HUES6 (cell line): Measurements from ENCODE around the gene MST1R.

Experiments
- H3K27ac ChIP-seq: 2 replicates; pipeline ENCODE4 v1.7.0; 2013; ENCODE audit warnings: low read depth, mild to moderate bottlenecking, low read length, inconsistent platforms
- H3K27me3 ChIP-seq: 2 replicates; pipeline ENCODE4 v1.6.1; 2013; ENCODE audit warnings: low read length; ENCODE audit not compliant: control insufficient read depth, insufficient read depth
- H3K36me3 ChIP-seq: 2 replicates; pipeline ENCODE4 v1.6.1; 2013; ENCODE audit warnings: low read length; ENCODE audit not compliant: control insufficient read depth, insufficient read depth
- H3K4me1 ChIP-seq: 2 replicates; pipeline ENCODE4 v1.6.1; 2013; ENCODE audit warnings: low read length; ENCODE audit not compliant: control insufficient read depth, insufficient read depth
- H3K4me3 ChIP-seq: 2 replicates; pipeline ENCODE4 v1.5.1; 2013; ENCODE audit warnings: low read depth, low read length
- H3K9ac ChIP-seq: one replicate; pipeline ENCODE4 v1.6.1; 2013; ENCODE audit warnings: mild to moderate bottlenecking, low read length
- H3K9me3 ChIP-seq: 2 replicates; pipeline ENCODE4 v1.6.1; 2013; ENCODE audit warnings: low read depth, low read length; ENCODE audit not compliant: control insufficient read depth, insufficient read depth

The MST1R gene

GRCh38 chr3:49864505-49864904 is 39.2 kb downstream of the MST1R start:
- peaks cover 8% of the 10 kb centered on the region; the same call in 1 of the 2 replicates for H3K27me3 ChIP-seq
- no peak overlapping the region for H3K9ac ChIP-seq
- no peak overlapping the region for H3K27ac ChIP-seq
- H3K4me3 ChIP-seq = no peak overlapping the region
- peaks cover 18% of the 10 kb centered on the region for H3K4me1 ChIP-seq
- H3K36me3 ChIP-seq = peaks cover 12% of the 10 kb centered on the region
- H3K9me3 ChIP-seq = no peaks in the 10 kb centered on the region

DNA sequence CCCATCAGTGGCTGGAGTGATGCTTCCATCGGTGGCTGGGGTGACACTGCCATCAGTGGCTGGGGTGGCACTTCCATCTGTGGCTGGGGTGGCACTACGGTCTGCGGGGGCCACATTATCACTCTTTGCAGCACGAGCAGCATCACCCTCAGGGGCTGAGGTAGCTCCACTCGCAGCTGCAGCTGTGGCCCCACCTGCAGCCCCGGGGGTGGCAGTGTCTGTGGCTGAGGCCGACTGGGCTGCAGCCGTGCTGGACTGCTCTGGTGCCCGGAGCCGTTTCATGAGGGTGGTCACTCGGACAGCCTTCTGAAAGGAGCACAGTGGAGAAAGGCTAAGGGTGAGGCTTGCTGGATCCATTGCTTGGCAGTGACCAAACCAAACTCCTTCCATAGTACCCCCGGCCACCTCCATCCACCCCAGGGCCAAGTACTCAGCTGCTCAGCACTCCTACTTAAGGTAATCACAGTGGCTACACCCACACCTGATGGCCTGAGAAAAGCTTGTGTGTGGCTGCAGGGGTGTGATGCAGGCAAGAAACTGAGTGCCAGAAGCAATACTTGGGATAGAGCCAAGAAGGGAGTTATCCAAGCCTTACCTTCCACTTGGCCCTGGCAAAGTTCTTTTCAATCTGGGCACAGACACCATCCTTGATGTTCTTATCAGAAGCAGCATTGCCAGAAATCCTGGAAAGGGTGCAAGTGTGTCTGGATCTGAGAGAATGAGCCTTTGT is 43.9 kb downstream of the MST1R start:
- Histone ChIP-seq H3K4me1 (peaks cover 8% of the 10 kb centered on the region; the same call in 1 of the 2 replicates), H3K9me3 (no peaks in the 10 kb centered on the region), H3K27ac (no peak overlapping the region), H3K27me3 (no peaks in the 10 kb centered on the region), H3K9ac (no peak overlapping the region), H3K4me3 (no peak overlapping the region), H3K36me3 (peaks cover 19% of the 10 kb centered on the region)

- H3K27ac ChIP-seq = no peak within 1 kb of the TSS
Measured at GRCh38 chr3:49856181-49857005, 47.3 kb downstream of the MST1R start, which contains the start of gene TRAIP. Gene TRAIP, minus strand, starts transcription at chr3:49856564. Its CDS starts 111 bp downstream, at chr3:49856453.

DNA sequence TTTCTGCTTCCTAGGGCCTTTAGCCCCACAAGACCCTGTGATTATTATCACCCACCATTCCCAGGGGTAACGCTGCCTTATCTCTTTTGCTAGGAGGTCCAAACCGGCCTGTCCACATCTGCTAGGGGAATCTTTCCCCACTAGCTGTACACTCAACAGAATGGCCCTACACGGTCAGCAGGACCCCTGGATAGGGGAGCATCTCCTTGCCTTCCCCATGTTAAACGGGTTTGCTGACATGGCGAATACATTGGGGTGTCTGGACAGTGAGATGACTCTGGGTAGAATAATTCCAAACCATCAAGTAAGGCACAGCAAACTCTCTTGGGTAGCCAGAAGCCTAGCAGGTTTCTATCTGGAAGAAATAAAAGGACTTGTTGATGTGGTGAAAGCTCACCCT is 48.0 kb downstream of the MST1R start:
- peak overlapping the region; percentile 85 for H3K9ac ChIP-seq
- H3K4me3 ChIP-seq = peak overlapping the region; percentile 89
- H3K27me3 ChIP-seq = no peaks in the 10 kb centered on the region
- H3K4me1 ChIP-seq = peaks cover 8% of the 10 kb centered on the region; the same call in 1 of the 2 replicates
- peaks cover 21% of the 10 kb centered on the region for H3K36me3 ChIP-seq
- H3K27ac ChIP-seq = no peak overlapping the region
- H3K9me3 ChIP-seq = no peaks in the 10 kb centered on the region

More at GRCh38 chr3:49856181-49857005, 47.3 kb downstream of the MST1R start, which contains the start of gene TRAIP:
- no peaks in the 10 kb centered on the region for H3K9me3 ChIP-seq
- H3K36me3 ChIP-seq = peaks cover 19% of the 10 kb centered on the region
- peak within 1 kb of the TSS; percentile 89 for H3K4me3 ChIP-seq
- H3K27me3 ChIP-seq = no peaks in the 10 kb centered on the region
- peaks cover 8% of the 10 kb centered on the region; the same call in 1 of the 2 replicates for H3K4me1 ChIP-seq
- H3K9ac ChIP-seq = peak within 1 kb of the TSS; percentile 85

DNA sequence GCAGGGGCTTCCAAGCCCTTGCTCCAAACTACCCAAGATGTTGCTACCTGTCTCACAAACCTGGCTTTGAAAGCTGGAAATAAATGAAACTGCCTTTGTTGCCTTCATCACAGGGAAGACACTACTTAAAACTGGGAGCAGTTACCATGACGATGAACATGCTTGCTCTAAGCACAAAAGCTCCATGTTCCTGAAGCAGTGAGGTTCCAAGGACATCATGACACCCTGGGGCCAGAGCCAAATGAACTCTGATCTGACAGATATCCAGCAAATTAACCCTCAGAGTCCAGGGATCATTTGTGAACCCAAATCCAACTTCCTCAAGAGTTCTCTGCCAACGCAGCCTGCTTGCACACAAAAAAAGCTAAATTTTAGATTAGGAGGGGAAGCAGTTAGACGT is 58.0 kb downstream of the MST1R start:
- no peaks in the 10 kb centered on the region for H3K4me1 ChIP-seq
- H3K27ac ChIP-seq = no peak overlapping the region
- H3K9ac ChIP-seq = no peak overlapping the region
- peaks cover 67% of the 10 kb centered on the region for H3K36me3 ChIP-seq
- no peaks in the 10 kb centered on the region for H3K27me3 ChIP-seq
- no peak overlapping the region for H3K4me3 ChIP-seq
- H3K9me3 ChIP-seq = no peaks in the 10 kb centered on the region

DNA sequence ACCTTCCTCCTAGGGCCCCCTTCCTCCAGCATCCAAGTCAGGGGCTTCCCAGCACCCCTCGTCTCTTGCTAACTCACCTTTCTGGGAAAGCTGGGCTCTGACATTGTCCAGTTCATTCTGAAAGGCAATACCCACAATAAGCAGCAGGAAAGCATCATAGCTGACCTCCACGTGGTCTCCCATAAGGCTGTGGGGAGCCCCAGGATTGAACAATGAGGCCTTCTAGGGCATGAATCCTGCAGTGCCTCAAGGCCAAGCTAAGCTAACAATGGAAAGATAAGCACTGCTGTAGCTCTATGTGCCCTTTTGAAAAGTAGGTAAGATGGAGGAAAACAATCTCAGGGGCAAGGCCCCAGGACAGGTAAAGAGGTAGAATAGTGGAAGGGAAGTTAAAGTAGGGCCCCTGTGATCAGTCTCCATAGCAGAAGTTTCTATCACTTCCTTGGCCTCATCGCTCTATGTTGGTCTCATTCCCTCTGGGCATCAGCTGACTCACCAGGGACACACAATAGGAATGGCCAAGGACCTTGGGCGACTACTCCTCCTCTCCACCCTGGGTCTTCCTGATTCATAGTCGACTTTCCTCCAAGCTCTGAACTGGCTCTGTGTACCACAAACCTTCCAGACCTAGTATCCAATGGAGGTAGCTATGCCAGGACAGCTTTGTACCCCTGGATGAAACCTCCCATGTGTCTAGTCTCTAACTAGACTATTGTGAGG is 59.0 kb downstream of the MST1R start:
- Histone ChIP-seq H3K4me1 (no peaks in the 10 kb centered on the region), H3K4me3 (no peak overlapping the region), H3K27ac (no peak overlapping the region), H3K36me3 (peaks cover 78% of the 10 kb centered on the region), H3K9me3 (no peaks in the 10 kb centered on the region), H3K9ac (no peak overlapping the region), H3K27me3 (no peaks in the 10 kb centered on the region)

GRCh38 chr3:49842843-49843517 is 60.7 kb downstream of the MST1R start:
- no peak overlapping the region for H3K27ac ChIP-seq

GRCh38 chr3:49841806-49842205 is 61.9 kb downstream of the MST1R start:
- no peak overlapping the region for H3K27ac ChIP-seq
- no peak overlapping the region for H3K9ac ChIP-seq
- no peak overlapping the region for H3K4me3 ChIP-seq
- H3K36me3 ChIP-seq = peaks cover 81% of the 10 kb centered on the region
- no peaks in the 10 kb centered on the region for H3K4me1 ChIP-seq
- H3K9me3 ChIP-seq = no peaks in the 10 kb centered on the region
- H3K27me3 ChIP-seq = no peaks in the 10 kb centered on the region

More at GRCh38 chr3:49842843-49843517, 60.7 kb downstream of the MST1R start:
- Histone ChIP-seq H3K36me3 (peaks cover 81% of the 10 kb centered on the region), H3K4me1 (no peaks in the 10 kb centered on the region), H3K9me3 (no peaks in the 10 kb centered on the region), H3K4me3 (no peak overlapping the region), H3K27me3 (no peaks in the 10 kb centered on the region), H3K9ac (no peak overlapping the region)

DNA sequence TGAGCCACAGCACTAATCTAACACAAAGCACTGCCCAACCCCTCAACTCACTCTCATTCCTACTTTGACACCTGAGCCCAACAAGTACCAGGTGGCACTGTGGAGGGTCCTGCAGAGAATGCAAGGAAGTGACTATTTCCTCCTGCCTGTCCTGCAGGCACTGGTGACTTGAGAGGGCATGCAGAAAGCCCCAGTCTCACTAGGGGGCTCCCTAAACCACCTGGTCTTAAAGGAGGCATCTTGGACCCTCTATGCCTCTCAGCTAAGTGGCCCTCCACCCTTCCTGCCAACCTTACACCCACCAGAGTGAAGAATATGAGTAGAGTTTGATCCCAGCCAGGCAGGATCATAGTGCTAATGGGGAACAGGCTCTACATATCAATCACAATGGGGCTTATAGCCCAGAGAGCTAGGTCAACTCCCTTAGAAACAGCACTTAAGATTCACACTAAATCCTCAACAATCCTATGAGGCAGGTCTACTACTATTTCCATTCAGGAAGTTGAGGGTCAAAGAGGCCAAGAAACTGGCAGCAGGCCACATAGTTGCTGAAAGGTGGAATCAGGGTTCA is 62.5 kb downstream of the MST1R start:
- Histone ChIP-seq H3K36me3 (peaks cover 83% of the 10 kb centered on the region), H3K4me1 (no peaks in the 10 kb centered on the region), H3K27me3 (no peaks in the 10 kb centered on the region), H3K27ac (no peak overlapping the region), H3K9me3 (no peaks in the 10 kb centered on the region), H3K9ac (no peak overlapping the region), H3K4me3 (no peak overlapping the region)

GRCh38 chr3:49840388-49840787 is 63.3 kb downstream of the MST1R start:
- Histone ChIP-seq H3K4me3 (no peak overlapping the region), H3K36me3 (peaks cover 80% of the 10 kb centered on the region), H3K27ac (no peak overlapping the region), H3K9me3 (no peaks in the 10 kb centered on the region), H3K4me1 (no peaks in the 10 kb centered on the region), H3K27me3 (no peaks in the 10 kb centered on the region), H3K9ac (no peak overlapping the region)
